Glutamatergic neuron (in vitro differentiated cells): Measurements from ENCODE around the gene PLPPR3. TPM values are rescaled to one million over a fixed set of nuclear protein-coding genes. Genes with fewer than 3 reads are reported as not detected.

Experiments used
- DNase-seq: peaks from one replicate; pipeline ENCODE4 v3.0.0; 2022
- H3K27ac Mint-ChIP-seq: one replicate; pipeline ENCODE4 v1.8.0; 2020; ENCODE audit warnings: mild to moderate bottlenecking, mixed read lengths, inconsistent platforms; ENCODE audit not compliant: unreplicated experiment
- H3K27me3 Mint-ChIP-seq: one replicate; pipeline ENCODE4 v1.8.0; 2020; ENCODE audit warnings: mild to moderate bottlenecking, moderate library complexity, mixed read lengths, inconsistent platforms; ENCODE audit not compliant: unreplicated experiment
- H3K36me3 Mint-ChIP-seq: one replicate; pipeline ENCODE4 v1.8.0; 2020; ENCODE audit warnings: mild to moderate bottlenecking, mixed read lengths, inconsistent platforms; ENCODE audit not compliant: unreplicated experiment
- H3K4me1 Mint-ChIP-seq: one replicate; pipeline ENCODE4 v1.8.0; 2020; ENCODE audit warnings: mild to moderate bottlenecking, low read depth, mixed read lengths, inconsistent platforms; ENCODE audit not compliant: unreplicated experiment
- H3K4me3 Mint-ChIP-seq: one replicate; pipeline ENCODE4 v1.8.0; 2020; ENCODE audit warnings: mild to moderate bottlenecking, mixed read lengths, inconsistent platforms; ENCODE audit not compliant: unreplicated experiment
- H3K9me3 Mint-ChIP-seq: one replicate; pipeline ENCODE4 v1.8.0; 2020; ENCODE audit warnings: mild to moderate bottlenecking, moderate library complexity, mixed read lengths, inconsistent platforms; ENCODE audit not compliant: unreplicated experiment
- total RNA-seq: library from RNA; stranded (reverse); fragmentation: NEBNext Ultra II Directional; extraction: Animal tissue kit (Norgen Biotek cat#: 25700); gene quantifications from one replicate; pipeline ENCODE4 v1.2.1, GENCODE V29; 2021; ENCODE audit not compliant: unreplicated experiment
- TF ChIP-seq, protein P1 (sequence below): fragments of 200-600 bp; sonication (generic); IDR thresholded peaks from one replicate; pipeline ENCODE4 v1.5.0; 2021; ENCODE audit not compliant: partially characterized antibody, unreplicated experiment

PLPPR3 gene
- total RNA-seq, 1 donor from 2014 or later = 392 TPM

DNA sequence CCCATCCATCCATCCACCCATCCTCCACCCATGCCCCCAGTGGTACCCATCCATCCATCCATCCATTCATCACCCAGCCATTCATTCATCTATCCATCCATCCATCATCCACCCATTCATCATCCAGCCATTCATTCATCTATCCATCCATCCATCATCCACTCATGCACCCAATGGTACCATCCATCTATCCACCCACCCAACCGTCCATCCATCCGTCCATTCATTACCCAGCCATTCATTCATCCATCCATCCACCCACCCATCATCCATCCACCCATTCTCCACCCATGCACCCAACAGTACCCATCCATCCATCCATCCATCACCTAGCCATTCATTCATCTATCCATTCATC, 5.3 kb downstream of the PLPPR3 start:
- Mint-ChIP-seq H3K27ac (peak overlapping the region; percentile 18), H3K4me1 (no peaks in the 10 kb centered on the region), H3K9me3 (peaks cover 21% of the 10 kb centered on the region), H3K36me3 (peaks cover 7% of the 10 kb centered on the region), H3K27me3 (peaks cover 18% of the 10 kb centered on the region), H3K4me3 (peak overlapping the region; percentile 8)
- no peak for DNase-seq
- TF ChIP-seq, protein P1, sequence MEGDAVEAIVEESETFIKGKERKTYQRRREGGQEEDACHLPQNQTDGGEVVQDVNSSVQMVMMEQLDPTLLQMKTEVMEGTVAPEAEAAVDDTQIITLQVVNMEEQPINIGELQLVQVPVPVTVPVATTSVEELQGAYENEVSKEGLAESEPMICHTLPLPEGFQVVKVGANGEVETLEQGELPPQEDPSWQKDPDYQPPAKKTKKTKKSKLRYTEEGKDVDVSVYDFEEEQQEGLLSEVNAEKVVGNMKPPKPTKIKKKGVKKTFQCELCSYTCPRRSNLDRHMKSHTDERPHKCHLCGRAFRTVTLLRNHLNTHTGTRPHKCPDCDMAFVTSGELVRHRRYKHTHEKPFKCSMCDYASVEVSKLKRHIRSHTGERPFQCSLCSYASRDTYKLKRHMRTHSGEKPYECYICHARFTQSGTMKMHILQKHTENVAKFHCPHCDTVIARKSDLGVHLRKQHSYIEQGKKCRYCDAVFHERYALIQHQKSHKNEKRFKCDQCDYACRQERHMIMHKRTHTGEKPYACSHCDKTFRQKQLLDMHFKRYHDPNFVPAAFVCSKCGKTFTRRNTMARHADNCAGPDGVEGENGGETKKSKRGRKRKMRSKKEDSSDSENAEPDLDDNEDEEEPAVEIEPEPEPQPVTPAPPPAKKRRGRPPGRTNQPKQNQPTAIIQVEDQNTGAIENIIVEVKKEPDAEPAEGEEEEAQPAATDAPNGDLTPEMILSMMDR = no peak

DNA sequence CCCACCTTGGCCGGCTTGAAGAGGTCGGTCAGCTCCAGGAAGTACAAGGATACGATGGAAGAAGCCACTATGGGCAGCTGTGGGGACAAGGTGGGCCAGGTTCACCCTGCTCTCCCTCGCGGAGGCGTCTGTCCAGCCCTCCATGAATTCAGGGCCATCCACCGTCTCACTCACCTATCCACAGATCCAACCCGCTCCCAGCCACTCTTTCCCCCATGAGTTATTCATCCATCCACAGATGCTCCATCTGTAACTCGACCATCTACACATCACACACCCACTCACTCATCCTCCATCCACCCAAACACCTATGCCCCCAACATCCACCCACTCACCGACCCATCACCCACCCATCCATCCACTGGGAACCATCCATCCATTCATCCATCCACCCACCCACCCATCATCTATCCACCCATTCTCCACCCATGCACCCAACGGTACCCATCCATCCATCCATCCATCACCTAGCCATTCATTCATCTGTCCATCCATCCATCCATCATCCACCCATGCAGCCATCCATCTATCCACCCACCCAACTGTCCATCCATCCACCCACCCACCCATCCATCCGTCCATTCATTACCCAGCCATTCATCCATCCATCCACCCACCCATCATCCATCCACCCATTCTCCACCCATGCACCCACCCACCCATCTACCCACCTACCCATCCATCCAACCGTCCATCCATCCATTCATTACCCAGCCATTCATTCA, 5.8 kb downstream of the PLPPR3 start:
- Mint-ChIP-seq H3K4me3 (peak overlapping the region; percentile 55), H3K27ac (no peak overlapping the region), H3K4me1 (no peaks in the 10 kb centered on the region), H3K27me3 (peaks cover 20% of the 10 kb centered on the region), H3K9me3 (peaks cover 23% of the 10 kb centered on the region), H3K36me3 (peaks cover 7% of the 10 kb centered on the region)
- no peak for DNase-seq
- TF ChIP-seq, protein P1 = no peak

DNA sequence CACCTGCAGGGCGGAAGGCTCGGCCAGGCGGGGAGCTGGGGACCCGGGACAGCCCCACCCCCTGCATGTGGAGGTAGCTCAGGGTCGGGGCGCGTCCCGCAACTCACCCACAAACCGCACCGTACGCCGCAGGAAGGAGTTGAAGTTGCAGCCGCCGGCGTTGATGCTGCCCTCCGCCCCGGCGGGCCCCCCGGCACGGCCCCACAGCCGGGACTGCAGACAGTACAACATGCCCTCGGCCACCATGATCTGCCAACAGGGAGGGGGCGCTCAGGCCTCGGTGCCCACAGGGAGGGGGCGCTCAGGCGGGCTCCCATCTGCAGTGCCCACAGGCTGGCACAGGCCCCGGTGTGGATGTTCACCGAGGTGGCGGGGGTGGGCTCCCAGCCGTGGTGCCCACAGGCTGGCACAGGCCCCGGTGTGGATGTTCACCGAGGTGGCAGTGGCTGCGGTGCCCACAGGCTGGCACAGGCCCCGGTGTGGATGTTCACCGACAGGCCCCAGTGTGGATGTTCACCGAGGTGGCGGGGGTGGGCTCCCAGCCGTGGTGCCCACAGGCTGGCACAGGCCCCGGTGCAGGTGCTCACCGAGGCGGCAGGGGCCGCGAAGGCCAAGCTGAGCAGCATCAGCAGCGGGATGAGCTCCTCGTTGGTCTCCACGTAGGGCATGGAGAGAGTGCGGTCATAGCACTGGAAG, 6.5 kb downstream of the PLPPR3 start:
- Mint-ChIP-seq H3K27me3 (peaks cover 23% of the 10 kb centered on the region), H3K27ac (no peak overlapping the region), H3K9me3 (peaks cover 25% of the 10 kb centered on the region), H3K4me3 (no peak overlapping the region), H3K36me3 (peaks cover 7% of the 10 kb centered on the region), H3K4me1 (no peaks in the 10 kb centered on the region)
- TF ChIP-seq, protein P1 = no peak
- DNase-seq = no peak

DNA sequence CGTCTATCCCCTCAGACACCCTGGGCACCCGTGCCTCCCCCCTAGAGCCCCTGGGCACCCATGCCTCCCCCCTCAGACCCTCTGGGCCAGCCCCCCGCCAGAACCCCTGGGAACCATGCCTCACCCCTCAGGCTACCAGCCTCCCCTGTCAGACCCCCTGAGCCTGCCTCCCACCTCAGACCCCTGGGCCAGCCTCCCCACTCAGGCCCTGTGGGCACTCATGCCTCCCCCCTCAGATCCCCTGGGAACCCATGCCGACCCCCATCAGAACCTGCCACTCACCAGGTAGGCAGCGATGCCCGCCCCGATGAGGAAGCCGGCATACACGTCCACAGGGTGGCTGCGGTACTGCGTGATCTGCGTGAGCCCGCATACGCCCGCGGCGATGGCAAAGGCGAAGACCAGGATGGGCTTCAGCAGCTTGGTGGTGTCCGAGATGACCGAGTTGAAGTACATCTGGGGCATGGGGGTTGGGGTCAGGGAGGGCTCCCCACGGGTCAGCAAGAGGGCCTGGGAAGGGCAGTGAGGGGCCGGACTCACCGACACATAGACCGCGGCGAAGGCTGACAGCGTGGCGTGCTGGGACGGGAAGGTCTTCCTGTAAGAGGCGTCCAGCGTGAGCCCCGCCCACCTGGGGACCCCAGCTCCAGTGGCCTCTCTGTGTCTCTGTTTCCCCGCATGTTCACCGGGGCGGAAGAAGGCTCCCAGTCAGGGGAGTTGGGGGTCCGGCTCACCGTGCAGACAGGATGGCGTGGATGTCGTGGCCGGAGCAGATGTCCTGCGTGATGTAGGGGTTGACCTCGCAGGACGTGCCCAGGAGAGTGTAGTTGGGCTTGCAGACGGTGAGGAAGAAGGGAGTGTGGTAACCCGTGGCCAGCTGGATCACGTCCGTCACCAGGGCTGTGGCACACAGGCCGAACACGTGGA, 7.3 kb downstream of the PLPPR3 start:
- no peaks in the 10 kb centered on the region for H3K4me1 Mint-ChIP-seq
- H3K27ac Mint-ChIP-seq = peak overlapping the region; percentile 59
- H3K36me3 Mint-ChIP-seq = peaks cover 7% of the 10 kb centered on the region
- TF ChIP-seq, protein P1 = no peak
- H3K4me3 Mint-ChIP-seq = no peak overlapping the region
- DNase-seq = no peak
- H3K9me3 Mint-ChIP-seq = peaks cover 26% of the 10 kb centered on the region
- H3K27me3 Mint-ChIP-seq = peaks cover 27% of the 10 kb centered on the region
